KOPT-K1 (cell line): Measurements from ENCODE around the gene GTPBP6.
"Not testable (repeated sequence)": the region's sequence is repeated elsewhere in the genome, so short reads cannot be mapped to it uniquely, and the experiment has no call there.

ENCODE experiments used
- H3K27ac ChIP-seq: fragments of 200-600 bp; sonication (generic); 2 replicates; pipeline ENCODE4 v1.5.1; 2016; ENCODE audit warnings: antibody characterized with exemption, mild to moderate bottlenecking, low read depth, low read length; ENCODE audit not compliant: poor library complexity, severe bottlenecking
- H3K36me3 ChIP-seq: fragments of 200-600 bp; sonication (generic); 2 replicates; pipeline ENCODE4 v1.5.1; 2017; ENCODE audit warnings: antibody characterized with exemption, mild to moderate bottlenecking, low read length, moderate library complexity; ENCODE audit not compliant: insufficient read depth
- H3K9me3 ChIP-seq: fragments of 200-600 bp; sonication (generic); 2 replicates; pipeline ENCODE4 v1.5.1; 2017; ENCODE audit warnings: antibody characterized with exemption, low read length, mild to moderate bottlenecking; ENCODE audit not compliant: insufficient read depth, poor library complexity, severe bottlenecking

Gene GTPBP6

GRCh38 chrX:317424-318067 is 1.1 kb downstream of the GTPBP6 start:
- H3K36me3 ChIP-seq: peaks cover 46% of the 10 kb centered on the region
- no peak overlapping the region for H3K27ac ChIP-seq
- no peaks in the 10 kb centered on the region for H3K9me3 ChIP-seq

- H3K27ac ChIP-seq: no peak overlapping the region
- peaks cover 55% of the 10 kb centered on the region for H3K36me3 ChIP-seq
- H3K9me3 ChIP-seq: no peaks in the 10 kb centered on the region
Measured at GRCh38 chrX:316351-317325, 2.0 kb downstream of the GTPBP6 start.

- Histone ChIP-seq H3K9me3 (no peaks in the 10 kb centered on the region), H3K27ac (no peak overlapping the region), H3K36me3 (peaks cover 72% of the 10 kb centered on the region)
Measured at GRCh38 chrX:314781-315595, 3.6 kb downstream of the GTPBP6 start.

- H3K36me3 ChIP-seq: peaks cover 78% of the 10 kb centered on the region
- H3K27ac ChIP-seq: no peak overlapping the region
- no peaks in the 10 kb centered on the region for H3K9me3 ChIP-seq
Measured at GRCh38 chrX:314049-314448, 4.5 kb downstream of the GTPBP6 start.

GRCh38 chrX:313546-313945 is 5.0 kb downstream of the GTPBP6 start:
- Histone ChIP-seq H3K27ac (no peak overlapping the region), H3K9me3 (no peaks in the 10 kb centered on the region), H3K36me3 (peaks cover 83% of the 10 kb centered on the region)

GRCh38 chrX:312621-313331 is 5.8 kb downstream of the GTPBP6 start:
- no peaks in the 10 kb centered on the region for H3K9me3 ChIP-seq
- H3K27ac ChIP-seq: no peak overlapping the region
- peaks cover 90% of the 10 kb centered on the region for H3K36me3 ChIP-seq

- Histone ChIP-seq H3K36me3 (peaks cover 94% of the 10 kb centered on the region), H3K27ac (no peak overlapping the region), H3K9me3 (no peaks in the 10 kb centered on the region)
Measured at GRCh38 chrX:311156-312129, 7.2 kb downstream of the GTPBP6 start.

- Histone ChIP-seq H3K36me3 (peaks cover 96% of the 10 kb centered on the region), H3K9me3 (no peaks in the 10 kb centered on the region), H3K27ac (no peak overlapping the region)
Measured at GRCh38 chrX:310621-311155, 7.9 kb downstream of the GTPBP6 start.

GRCh38 chrX:308821-309520 is 9.6 kb downstream of the GTPBP6 start:
- peaks cover 93% of the 10 kb centered on the region for H3K36me3 ChIP-seq
- H3K27ac ChIP-seq: no peak overlapping the region
- H3K9me3 ChIP-seq: no peaks in the 10 kb centered on the region

- no peak overlapping the region for H3K27ac ChIP-seq
- H3K9me3 ChIP-seq: no peaks in the 10 kb centered on the region
- peaks cover 93% of the 10 kb centered on the region for H3K36me3 ChIP-seq
Measured at GRCh38 chrX:307261-308111, 11.1 kb downstream of the GTPBP6 start.

- H3K9me3 ChIP-seq, H3K27ac ChIP-seq: not testable (repeated sequence)
- peaks cover 93% of the 10 kb centered on the region for H3K36me3 ChIP-seq
Measured at GRCh38 chrX:306614-307251, 11.9 kb downstream of the GTPBP6 start.
